ENCODE data around the gene EHD1.
"Not testable (repeated sequence)": the region's sequence is repeated elsewhere in the genome, so short reads cannot be mapped to it uniquely, and the experiment has no call there.

Gene EHD1

GRCh38 chr11:64858467-64859263, 19.8 kb downstream of the EHD1 start:
- DNase-seq (ENCODE audit: low read depth in 3 of 3): peak in 2 of 3 experiments; percentile 40 to 61

- DNase-seq (ENCODE audit: low read depth in 3 of 3): no peak
These were observed 20.9 kb downstream of the EHD1 start for GRCh38 chr11:64857485-64857884.

- peak in 1 of 3 experiments; percentile 78 for DNase-seq (ENCODE audit: low read depth in 3 of 3)
These were observed 21.8 kb downstream of the EHD1 start for GRCh38 chr11:64856382-64857227.

- DNase-seq (ENCODE audit: low read depth in 3 of 3): no peak
These were observed 22.7 kb downstream of the EHD1 start for GRCh38 chr11:64855596-64856304.

DNA sequence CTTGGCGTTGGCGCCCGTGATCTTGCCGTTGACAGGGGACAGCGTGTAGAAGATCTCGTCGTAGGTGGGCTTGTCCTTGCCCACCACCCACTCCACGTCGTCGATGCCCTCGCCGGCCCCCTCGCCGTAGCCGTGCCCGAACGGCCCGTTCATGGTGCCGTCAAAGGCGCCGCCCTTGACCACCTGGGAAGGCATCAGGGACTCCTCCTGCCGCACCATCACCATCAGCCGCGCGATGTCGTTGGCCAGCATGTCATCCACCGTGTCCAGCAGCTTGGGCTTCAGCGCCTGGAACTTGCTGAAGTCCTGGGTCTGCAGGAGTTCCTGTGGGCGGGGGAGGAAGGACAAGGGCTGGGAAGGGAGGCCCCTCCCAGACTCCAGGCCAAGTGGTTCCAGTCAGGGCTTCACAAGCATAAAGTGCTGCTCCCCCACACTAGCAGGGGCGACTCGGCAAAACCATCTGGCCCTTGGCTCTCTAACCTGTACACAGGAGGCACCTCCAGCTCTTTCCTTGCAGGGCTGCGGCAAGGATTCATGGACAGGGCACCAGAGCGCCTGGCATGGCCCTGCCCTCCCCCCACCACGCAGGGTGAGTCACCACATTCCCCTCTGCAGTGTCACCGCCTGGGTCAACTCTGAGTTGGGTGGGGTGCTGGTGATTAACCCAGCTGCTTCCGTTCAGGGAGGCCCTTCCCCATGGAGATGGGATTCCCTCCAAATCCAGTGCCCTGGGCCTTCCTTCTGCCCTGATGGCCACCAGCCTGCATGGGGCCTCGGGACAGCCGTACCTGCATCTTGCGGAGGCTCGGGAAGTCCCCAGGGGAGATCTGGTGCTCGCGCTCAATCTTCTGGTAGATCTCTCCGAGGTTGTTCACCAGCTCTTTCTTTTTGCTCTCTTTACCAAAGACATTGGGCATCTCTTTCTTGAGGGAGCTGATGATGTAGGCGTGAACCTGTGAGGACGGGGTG, 23.6 kb downstream of the EHD1 start:
- DNase-seq (ENCODE audit: low read depth in 3 of 3): peak in 1 of 3 experiments; percentile 53

- DNase-seq (ENCODE audit: low read depth in 3 of 3): no peak
These were observed 24.3 kb downstream of the EHD1 start for GRCh38 chr11:64854157-64854533.

GRCh38 chr11:64853709-64854108, 24.7 kb downstream of the EHD1 start:
- no peak for DNase-seq (ENCODE audit: low read depth in 3 of 3)

- no peak for DNase-seq (ENCODE audit: low read depth in 3 of 3)
These were observed 25.5 kb downstream of the EHD1 start for GRCh38 chr11:64852804-64853509.

GRCh38 chr11:64851831-64852351, 26.5 kb downstream of the EHD1 start:
- DNase-seq (ENCODE audit: low read depth in 3 of 3): no peak

DNA sequence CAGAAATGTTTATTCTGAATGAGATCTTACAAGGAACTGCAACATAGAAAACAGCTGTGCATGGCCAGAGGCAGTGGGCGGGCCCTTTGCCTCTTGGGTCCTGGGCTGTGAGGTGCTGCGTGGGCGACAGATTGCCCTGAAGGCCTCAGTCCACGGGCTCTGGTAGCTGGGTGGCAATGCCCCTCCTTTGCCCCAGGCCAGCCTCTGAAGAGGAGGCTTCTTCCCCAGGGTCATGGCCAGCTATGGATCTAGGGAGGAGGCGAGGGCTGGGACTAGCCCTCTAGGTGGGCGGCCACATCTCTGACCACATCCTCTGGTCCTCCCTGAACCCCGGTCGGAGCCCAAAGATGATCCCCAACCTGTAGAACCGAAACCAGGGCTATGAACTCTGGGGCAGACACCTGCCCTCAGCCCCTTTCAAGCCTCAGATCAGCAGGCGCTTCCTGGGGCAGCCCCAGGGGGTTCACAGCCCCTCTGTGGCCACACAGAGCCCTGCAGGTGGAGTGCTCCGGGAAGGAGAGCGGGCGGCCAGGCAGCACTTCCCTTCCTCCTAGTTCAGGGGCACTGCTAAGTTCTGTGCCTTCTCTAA, 27.3 kb downstream of the EHD1 start:
- DNase-seq (ENCODE audit: low read depth in 3 of 3): peak in 1 of 3 experiments; percentile 64

DNA sequence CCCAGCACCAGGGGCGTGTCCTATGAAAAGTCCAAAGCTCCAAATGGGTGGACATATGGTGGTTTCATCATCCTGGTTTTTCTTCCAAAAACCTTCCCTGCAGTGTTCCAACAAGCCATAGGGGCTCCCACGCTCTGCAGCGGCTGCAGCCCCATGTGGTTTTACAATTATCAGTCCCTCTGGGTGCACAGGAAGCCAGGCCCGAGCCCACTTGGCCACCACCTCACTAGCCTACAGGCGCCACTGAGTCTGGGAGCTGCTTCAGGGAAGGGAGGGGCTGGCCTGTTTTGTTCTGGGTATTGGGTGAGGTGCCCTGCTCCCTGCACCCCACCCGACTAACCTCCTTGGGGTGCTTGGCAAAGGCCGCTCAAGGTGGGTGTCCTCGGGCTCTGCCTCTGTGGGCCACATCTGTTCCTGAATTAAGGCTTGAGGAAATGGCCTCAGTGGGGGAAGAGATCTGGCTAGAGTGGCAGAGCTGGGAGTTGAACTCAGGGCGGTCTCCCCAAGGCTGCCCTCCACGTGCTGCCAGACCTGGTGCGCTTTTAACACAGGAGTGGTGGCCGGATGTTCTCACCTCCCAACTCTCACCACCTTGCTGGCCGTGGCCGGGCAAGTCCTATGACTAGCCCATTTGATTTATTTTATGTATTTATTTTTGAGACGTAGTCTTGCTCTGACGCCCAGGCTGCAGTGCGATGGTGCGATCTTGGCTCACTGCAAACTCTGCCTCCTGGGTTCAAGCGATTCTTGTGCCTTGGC, 28.6 kb downstream of the EHD1 start:
- DNase-seq (ENCODE audit: low read depth in 3 of 3): no peak

DNA sequence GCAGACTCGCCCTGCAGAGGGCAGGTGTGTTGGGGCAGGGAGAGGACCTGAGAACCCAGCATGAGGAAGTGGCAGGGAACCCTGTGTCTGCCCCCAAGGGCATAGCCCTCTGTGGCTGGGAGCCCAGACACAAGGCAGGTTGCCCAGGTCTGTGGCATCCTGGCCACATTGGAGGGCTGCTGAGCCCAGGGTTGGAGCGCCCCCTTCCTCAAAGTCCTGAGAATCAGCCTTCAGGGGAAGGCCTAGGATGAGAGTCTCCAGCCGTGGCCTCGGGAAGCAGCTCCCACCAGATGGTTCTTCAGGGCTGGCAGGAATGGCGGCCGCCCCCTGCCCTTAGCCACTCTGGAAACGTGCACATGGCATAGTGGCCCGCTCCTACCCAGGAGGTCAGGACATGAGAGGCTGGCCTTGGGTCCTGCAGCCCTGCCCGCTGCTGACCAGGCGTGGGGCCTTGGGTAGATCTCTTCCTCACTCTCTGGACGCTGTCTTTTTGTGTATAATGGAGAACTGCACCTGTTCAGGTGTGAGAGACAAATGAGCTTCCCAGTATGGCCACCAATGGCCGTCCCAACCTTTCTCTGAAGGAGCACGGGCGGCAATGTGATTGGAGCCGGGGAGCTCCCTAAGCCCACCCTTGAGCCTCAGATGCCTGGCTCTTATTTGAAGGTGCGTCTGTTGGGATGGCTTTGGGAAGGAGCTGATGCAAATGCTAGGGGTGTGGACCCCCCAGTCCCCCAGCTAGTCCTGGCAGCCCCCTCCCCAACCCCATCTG, 29.4 kb downstream of the EHD1 start:
- DNase-seq (ENCODE audit: low read depth in 3 of 3): no peak

- no peak for DNase-seq (ENCODE audit: low read depth in 3 of 3)
These were observed 30.1 kb downstream of the EHD1 start for GRCh38 chr11:64848214-64848825.

DNA sequence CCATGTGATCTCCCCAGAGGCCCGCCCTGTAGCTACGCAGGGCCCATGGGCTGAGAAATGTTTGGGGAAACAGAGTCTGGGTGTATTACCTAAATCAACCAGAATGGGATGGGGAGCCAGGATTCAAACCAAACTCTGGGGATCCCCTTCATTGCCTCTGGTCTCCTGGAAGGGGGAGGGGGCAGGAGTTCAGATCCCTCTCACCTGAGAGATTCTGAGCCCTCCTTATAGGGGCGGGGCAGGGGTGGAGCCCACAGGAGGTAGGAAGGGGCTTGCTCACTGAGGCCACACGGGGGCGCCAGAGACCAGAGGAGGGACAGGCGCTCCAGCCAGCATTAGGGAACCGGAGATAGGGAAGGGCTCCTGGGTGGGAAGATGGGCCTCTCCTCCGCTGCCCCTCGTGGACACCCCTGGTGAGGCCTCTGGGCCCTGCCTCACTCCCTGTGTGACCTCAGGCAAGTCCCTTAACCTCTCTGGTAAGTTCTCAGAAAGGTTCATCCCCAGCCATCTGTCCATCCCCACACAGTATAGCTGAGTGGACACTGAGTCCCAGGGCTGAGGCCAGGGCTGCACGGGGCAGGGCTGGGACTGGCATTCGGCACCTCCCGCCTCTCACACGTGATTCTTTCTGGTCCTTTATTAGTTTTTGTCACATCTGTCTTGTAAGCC, 31.3 kb downstream of the EHD1 start:
- DNase-seq (ENCODE audit: low read depth in 3 of 3): peak; percentile 89 to 92 (median 90)

DNA sequence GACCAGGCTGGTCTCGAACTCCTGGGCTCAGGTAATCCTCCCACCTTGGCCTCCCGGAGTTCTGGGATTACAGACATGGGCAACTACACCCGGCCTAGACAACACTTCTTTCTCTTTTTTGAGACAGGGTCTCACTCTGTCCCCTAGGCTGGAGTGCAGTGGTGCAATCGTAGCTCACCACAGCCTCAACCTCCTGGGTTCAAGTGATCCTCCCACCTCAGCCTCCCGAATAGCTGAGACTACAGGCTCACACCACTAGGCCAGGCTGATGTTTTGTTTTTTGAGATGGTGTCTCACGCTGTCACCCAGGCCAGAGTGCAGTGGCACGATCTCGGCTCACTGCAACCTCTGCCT, 32.7 kb downstream of the EHD1 start:
- DNase-seq (ENCODE audit: low read depth in 3 of 3): not testable (repeated sequence)

DNA sequence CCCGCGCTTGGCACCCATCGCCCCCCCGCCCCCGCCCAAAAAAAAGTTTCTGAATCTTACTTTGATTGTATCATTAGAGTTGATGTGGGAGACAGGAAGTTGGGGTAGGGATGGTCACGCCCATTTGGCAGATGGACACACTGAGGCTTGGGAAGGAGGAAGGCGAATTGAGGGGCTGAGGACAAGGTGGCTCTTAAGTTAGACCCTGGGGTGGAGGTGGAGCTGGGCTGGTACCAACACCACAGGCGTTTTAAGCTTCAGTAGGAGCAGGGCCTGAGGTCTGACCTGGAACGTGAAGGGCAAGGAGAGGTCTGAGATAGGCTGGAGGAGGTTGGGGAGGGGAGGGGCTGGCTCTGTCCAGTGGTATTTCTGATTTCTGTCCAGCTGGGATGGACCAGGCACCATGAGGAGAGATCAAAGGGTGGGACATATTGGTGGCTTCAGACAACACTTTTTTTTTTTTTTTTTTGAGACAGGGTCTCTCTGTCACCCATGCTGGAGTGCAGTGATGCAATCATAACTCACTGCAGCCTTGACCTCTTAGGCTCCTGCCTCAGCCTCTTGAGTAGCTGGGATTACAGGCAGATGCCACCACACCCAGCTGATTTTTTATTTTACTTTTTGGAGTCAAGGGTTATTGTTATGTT, 33.2 kb downstream of the EHD1 start:
- no peak for DNase-seq (ENCODE audit: low read depth in 3 of 3)
